Keratinocyte (primary cell): ENCODE data around the gene PLAAT2. TPM values are rescaled to one million over a fixed set of nuclear protein-coding genes. Genes with fewer than 3 reads are reported as not detected.

ENCODE experiments used
- DNase-seq: peaks from one replicate; pipeline ENCODE4 v3.0.0-alpha.2; 2011; ENCODE audit warnings: low read depth, missing footprints, low spot score
- FAIRE-seq: peaks from 2 replicates; lab custom pipeline; 2011; peaks lifted over from hg19 to GRCh38; lab: Jason Lieb, UNC
- H2AFZ ChIP-seq: 2 replicates; pipeline ENCODE4 v1.6.0; 2012; ENCODE audit warnings: low read length, control low read depth, inconsistent platforms; ENCODE audit not compliant: control insufficient read depth
- H3K27ac ChIP-seq: 2 replicates; pipeline ENCODE4 v1.5.1; 2011; ENCODE audit warnings: low read length; ENCODE audit not compliant: control insufficient read depth, insufficient read depth
- H3K27me3 ChIP-seq: 3 replicates; pipeline ENCODE4 v1.6.0; 2011; ENCODE audit warnings: low read length; ENCODE audit not compliant: control insufficient read depth, insufficient read depth; ENCODE audit errors: extremely low read depth
- H3K36me3 ChIP-seq, 2 experiments: 2 replicates in 1 of 2; 3 replicates in 1 of 2; pipeline ENCODE4 v1.5.1; 2011; ENCODE audit warnings: low read length in 2 of 2, mild to moderate bottlenecking in 1 of 2; ENCODE audit not compliant: control insufficient read depth in 2 of 2, insufficient read depth in 2 of 2; ENCODE audit errors: extremely low read depth in 1 of 2
- H3K4me1 ChIP-seq: 3 replicates; pipeline ENCODE4 v1.5.1; 2011; ENCODE audit warnings: low read length; ENCODE audit not compliant: control insufficient read depth, insufficient read depth; ENCODE audit errors: extremely low read depth
- H3K4me2 ChIP-seq: 3 replicates; pipeline ENCODE4 v1.6.0; 2011; ENCODE audit warnings: low read depth, low read length; ENCODE audit not compliant: control insufficient read depth, insufficient read depth; ENCODE audit errors: extremely low read depth
- H3K4me3 ChIP-seq, 3 experiments: fragments of 200-600 bp in 1 of 3; sonication (generic) in 1 of 3; 2 replicates in 2 of 3; 3 replicates in 1 of 3; pipeline ENCODE4 v1.5.1; 2011 to 2016; ENCODE audit warnings: low read length in 3 of 3, mild to moderate bottlenecking in 3 of 3, control low read depth in 2 of 3, inconsistent platforms in 1 of 3, low read depth in 1 of 3, mixed read lengths in 1 of 3, mixed run types in 1 of 3, moderate library complexity in 1 of 3; ENCODE audit not compliant: control insufficient read depth in 2 of 3, insufficient read depth in 2 of 3; ENCODE audit errors: extremely low read depth in 1 of 3
- H3K79me2 ChIP-seq: 2 replicates; pipeline ENCODE4 v1.6.0; 2012; ENCODE audit warnings: low read length; ENCODE audit not compliant: control insufficient read depth, insufficient read depth
- H3K9ac ChIP-seq: 3 replicates; pipeline ENCODE4 v1.6.0; 2011; ENCODE audit warnings: low read length; ENCODE audit not compliant: control insufficient read depth, insufficient read depth; ENCODE audit errors: extremely low read depth
- H3K9me1 ChIP-seq: 3 replicates; pipeline ENCODE4 v1.6.0; 2011; ENCODE audit warnings: low read length; ENCODE audit not compliant: control insufficient read depth, insufficient read depth; ENCODE audit errors: extremely low read depth
- H3K9me3 ChIP-seq: 2 replicates; pipeline ENCODE4 v1.5.1; 2012; ENCODE audit warnings: low read depth, low read length; ENCODE audit not compliant: control insufficient read depth
- H4K20me1 ChIP-seq: 3 replicates; pipeline ENCODE4 v1.6.0; 2011; ENCODE audit warnings: low read length; ENCODE audit not compliant: control insufficient read depth, insufficient read depth; ENCODE audit errors: extremely low read depth
- CTCF ChIP-seq, 3 experiments: IDR thresholded peaks in 1 of 3; conservative IDR thresholded peaks in 1 of 3; optimal IDR thresholded peaks in 1 of 3; 2 replicates in 2 of 3; 3 replicates in 1 of 3; pipeline versions ENCODE3 to v1.5.1; 2011; ENCODE audit warnings: low read length in 3 of 3, mild to moderate bottlenecking in 3 of 3, moderate library complexity in 2 of 3, control low read depth in 1 of 3, inconsistent platforms in 1 of 3; ENCODE audit not compliant: insufficient read depth in 2 of 3; ENCODE audit errors: extremely low read depth in 1 of 3
- EZH2 ChIP-seq: IDR thresholded peaks from one replicate; pipeline ENCODE4 v1.6.1; 2012; ENCODE audit warnings: inconsistent platforms, mild to moderate bottlenecking, low read length, moderate library complexity
- dilution Hi-C: fragments of 300-500 bp; cut with MboI; formaldehyde crosslinking; loops from one replicate; pipeline ENCODE4 v1.7.0; 2020; ENCODE audit warnings: low sequenced_read_pairs; ENCODE audit not compliant: extremely low pct_ligation_motif_present
- polyA plus RNA-seq, 5 experiments: library from polyadenylated mRNA; depleted of rRNA in 3 of 5; stranded (reverse) in 3 of 5; stranded (forward) in 1 of 5; unstranded in 1 of 5; fragments of >200 nt; gene quantifications; 1 replicate in 1 of 5; 2 replicates in 3 of 5; 3 replicates in 1 of 5; pipeline versions ENCODE4 v1.2.1 to v1.2.3, GENCODE V29; 2011 to 2012; ENCODE audit warnings: missing spikeins in 2 of 5, low read depth in 1 of 5, low replicate concordance in 1 of 5

Gene PLAAT2
- polyA plus RNA-seq, 1 donor (not counting 4 experiments of a cell fraction or from before 2014, with no cell fraction given): 0.29 TPM

- no peak for DNase-seq
- no peak overlapping the region for H3K4me2 ChIP-seq
- no peaks in the 10 kb centered on the region for H3K36me3 ChIP-seq
- no peaks in the 10 kb centered on the region for H3K27me3 ChIP-seq
- no peaks in the 10 kb centered on the region for H4K20me1 ChIP-seq
- H3K9me3 ChIP-seq: no peaks in the 10 kb centered on the region
- TF ChIP-seq EZH2 (no peak), CTCF (optimal IDR thresholded peaks at IDR 0.05 in 1 of 3, IDR thresholded peaks at IDR 0.05 in 1 of 3, conservative IDR thresholded peaks at IDR 0.05 in 1 of 3; ENCODE audit: extremely low read depth in 1 of 3, insufficient read depth in 2 of 3, low read length in 3 of 3) (no peak)
- H3K27ac ChIP-seq: no peak overlapping the region
- no peaks in the 10 kb centered on the region for H3K9me1 ChIP-seq
- H2AFZ ChIP-seq: no peak overlapping the region
- dilution Hi-C loops: no loop called here
- H3K79me2 ChIP-seq: no peaks in the 10 kb centered on the region
- peaks cover 5% of the 10 kb centered on the region for H3K4me1 ChIP-seq
- H3K4me3 ChIP-seq: no peak overlapping the region
- no peak for FAIRE-seq
- H3K9ac ChIP-seq: no peak overlapping the region
These were observed 40.0 kb downstream of the PLAAT2 start for GRCh38 chr11:63523151-63523550.

GRCh38 chr11:63521896-63522295 is 41.3 kb downstream of the PLAAT2 start:
- no peak for DNase-seq
- no peak overlapping the region for H2AFZ ChIP-seq
- no peaks in the 10 kb centered on the region for H3K27me3 ChIP-seq
- no peaks in the 10 kb centered on the region for H3K9me1 ChIP-seq
- no peak overlapping the region for H3K4me2 ChIP-seq
- FAIRE-seq: no peak
- H3K79me2 ChIP-seq: no peaks in the 10 kb centered on the region
- no peak overlapping the region for H3K27ac ChIP-seq
- no peaks in the 10 kb centered on the region for H3K36me3 ChIP-seq
- no peaks in the 10 kb centered on the region for H3K4me1 ChIP-seq
- H3K9ac ChIP-seq: no peak overlapping the region
- H3K4me3 ChIP-seq: no peak overlapping the region
- no peaks in the 10 kb centered on the region for H3K9me3 ChIP-seq
- TF ChIP-seq EZH2 (no peak), CTCF (optimal IDR thresholded peaks at IDR 0.05 in 1 of 3, IDR thresholded peaks at IDR 0.05 in 1 of 3, conservative IDR thresholded peaks at IDR 0.05 in 1 of 3; ENCODE audit: extremely low read depth in 1 of 3, insufficient read depth in 2 of 3, low read length in 3 of 3) (no peak)
- dilution Hi-C loops: no loop called here
- no peaks in the 10 kb centered on the region for H4K20me1 ChIP-seq
